Nucleus accumbens (tissue), 56 donors: ENCODE results near the gene GPX2.

Source experiments
- DNase-seq, 56 donors: peaks; one replicate each; lab custom pipeline; 2025; lab: John Stamatoyannopoulos, UW

GPX2 gene

DNA sequence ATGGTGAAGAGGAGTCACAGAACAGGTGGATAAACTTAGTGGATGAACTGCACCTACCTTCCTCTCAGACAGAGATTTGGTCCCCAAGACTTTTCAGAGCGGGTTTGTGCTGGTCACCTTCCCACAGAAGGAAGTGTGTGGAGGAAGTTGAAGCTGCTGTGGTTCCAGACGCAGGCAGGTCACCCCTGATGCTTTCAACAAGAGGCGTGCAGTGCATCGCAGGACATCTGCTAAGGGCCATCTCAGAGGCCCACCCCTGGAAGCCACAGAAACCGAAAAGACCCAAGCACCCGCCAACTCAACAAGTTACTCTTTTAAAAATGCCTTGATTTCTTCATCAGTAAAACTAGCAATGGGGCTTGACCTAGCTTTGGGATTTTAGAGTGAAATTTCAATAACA is 1.0 kb upstream of the GPX2 start:
- no peak for DNase-seq

DNA sequence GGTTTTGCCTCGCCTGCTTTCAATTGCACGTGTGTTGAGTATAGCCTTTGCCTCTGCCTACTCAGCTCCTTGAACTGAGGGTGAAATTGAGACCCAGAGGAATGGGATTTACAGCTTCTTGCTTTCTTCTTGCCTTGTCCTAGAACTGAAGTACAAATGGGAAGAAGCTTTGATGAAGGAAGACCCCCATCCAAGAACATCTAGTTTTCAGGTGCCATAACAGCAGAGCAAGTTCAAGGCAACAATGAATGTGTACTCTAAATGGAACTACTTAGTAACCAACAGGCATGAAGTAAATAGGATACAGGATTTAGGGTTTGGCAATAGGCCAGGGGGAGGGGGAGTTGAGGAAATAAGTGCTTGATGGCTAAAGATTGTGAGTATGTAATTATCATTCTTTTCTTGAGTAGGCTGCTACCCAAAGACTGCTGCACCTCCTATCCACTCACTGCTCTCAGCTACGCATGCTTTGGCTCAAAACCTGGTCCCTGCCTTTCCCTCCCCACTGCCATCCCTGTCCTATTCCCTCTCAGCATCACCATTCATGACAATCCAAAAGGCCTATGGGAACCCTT is 2.1 kb downstream of the GPX2 start:
- DNase-seq, result no peak

DNA sequence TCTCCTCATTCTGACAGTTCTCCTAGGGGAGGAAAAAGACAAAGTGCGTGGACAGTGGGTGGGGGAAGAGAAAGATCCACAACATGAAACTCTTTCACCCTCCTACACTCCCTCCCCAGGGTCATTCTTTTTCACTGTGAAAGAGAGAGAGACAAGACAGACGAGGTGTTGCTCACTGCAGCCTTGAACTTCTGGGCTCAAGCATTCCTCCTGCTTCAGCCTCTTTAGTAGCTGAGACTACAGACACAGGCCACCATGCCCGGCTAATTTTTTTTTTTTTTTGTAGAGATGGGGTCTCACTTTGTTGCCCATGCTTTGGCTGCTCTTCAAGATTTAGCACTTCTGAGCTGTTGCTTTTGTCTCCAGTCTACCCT is 2.7 kb downstream of the GPX2 start:
- no peak for DNase-seq

DNA sequence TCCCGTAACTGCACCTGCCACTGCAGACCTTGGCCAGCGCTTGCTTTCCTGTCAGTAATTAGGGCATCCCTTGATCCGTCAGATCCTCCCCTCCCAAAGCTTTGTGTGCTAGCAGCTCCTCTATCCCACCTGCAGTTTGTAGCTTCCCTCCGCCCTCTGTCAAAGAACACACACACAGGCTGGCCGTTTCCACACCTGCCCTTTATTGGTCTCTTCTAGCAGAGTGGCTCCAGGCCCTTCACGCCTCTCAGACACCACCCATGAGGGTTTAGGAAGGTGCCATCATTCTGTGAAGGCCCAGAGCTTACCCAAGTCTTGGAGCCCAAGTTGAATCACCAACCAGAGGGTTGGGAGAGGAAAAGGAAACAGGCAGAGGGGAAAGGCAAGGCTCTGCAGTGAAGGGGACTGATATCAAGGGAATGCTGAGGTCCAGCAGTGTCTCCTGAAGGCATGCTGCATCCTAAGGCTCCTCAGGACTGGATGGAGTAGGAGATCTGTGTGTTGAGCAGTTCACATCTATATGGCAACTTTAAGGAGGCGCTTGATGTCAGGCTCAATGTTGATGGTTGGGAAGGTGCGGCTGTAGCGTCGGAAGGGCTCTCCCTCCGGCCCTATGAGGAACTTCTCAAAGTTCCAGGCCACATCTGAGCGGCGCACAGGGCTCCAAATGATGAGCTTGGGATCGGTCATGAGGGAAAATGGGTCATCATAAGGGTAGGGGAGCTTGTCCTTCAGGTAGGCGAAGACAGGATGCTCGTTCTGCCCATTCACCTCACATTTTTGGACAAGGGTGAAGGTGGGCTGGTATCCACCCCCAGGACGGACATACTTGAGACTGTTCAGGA is 3.4 kb downstream of the GPX2 start:
- no peak for DNase-seq

DNA sequence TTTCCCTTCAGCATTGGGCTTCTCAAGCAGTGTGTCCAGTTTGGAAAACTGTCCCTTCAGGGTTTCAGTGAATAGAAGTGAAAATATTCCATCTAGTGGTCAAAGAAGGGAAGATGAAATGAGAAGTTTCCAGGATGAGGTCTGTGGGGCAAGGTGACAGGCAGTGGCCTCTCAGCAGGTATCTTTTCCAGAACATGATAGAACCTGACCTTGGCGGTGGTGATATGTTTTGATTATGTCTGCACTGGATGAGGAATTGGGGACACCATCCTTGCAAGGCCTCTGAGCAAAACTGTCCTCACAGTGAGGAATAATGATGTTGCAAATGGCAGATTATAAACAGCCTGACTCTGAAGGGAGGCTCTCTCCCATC is 4.7 kb downstream of the GPX2 start:
- no peak for DNase-seq

DNA sequence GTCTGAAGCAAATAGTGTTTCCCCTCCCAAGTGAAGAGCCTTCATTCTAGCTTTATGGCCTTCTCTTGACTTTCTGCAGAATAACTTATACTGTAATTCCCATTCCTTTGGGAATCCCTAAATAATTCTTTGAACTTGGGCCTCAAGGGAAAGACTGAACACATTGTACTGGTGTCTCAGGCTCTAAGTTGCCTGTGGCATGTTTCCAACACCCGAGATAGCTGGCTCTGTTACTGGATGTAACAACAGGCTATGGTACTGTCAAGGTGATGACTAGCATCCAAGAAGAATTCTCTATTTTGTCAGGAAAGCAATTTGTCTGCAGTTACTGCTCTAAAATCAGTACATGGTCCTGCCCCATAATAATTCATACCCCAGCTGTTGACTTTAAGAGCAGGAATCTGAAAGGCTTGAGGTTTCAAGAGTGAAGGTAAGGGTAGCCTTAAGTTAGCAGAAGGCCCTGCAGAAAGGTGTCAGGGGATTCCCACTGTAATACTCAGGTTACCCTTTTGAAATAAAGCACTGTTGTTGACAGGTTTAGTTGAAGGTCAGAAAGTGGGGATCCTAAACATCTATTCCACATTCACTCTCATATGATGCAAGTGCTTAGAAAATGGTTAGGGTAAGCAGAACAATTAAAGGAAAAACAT is 5.2 kb downstream of the GPX2 start:
- DNase-seq, result no peak

DNA sequence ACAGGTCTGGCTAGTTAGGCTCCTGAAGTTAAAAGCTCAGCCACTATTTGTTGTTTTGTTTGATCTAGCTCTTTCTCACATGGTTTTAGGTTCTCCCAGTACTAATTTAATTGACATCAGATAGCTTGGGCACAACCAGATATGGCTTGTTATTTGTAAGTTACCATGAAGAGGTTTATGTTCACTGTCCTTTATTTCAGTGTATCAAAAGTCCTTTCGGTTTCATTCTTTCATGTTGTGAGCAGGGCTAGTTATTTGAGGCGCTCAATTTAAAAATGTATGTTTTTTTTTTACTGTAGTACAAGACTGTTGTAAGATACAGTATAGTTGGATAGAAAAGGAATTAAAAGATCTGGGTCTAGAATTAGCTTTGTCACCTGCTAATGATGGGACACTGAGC is 7.0 kb downstream of the GPX2 start:
- no peak for DNase-seq

DNA sequence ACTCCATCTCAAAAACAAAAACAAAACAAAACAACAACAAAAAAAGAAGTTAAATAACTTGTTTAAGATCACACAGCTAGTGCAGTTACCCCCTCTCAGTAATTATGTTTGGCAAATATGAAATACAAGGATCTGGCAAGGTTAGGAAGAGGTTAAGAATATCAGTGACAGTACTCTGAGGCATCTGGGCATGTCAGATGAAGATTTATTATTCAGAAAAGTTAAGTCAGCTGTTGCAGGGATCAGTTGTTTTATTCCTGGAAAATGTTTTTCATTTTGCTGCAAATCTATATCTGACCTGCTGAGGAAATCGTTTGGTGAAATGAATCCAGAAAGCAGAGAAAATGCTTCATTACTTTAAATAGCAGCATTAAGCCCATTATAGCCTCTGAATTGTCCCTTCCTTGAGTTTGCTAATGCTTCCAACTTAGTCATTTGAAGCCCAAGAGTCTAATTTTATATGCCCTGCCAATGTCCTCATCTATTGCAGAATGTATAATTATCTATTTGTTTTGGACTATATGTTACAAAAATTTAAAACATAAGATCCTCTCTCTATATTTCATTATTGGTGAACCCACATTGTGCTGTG is 8.1 kb downstream of the GPX2 start:
- DNase-seq, result no peak

DNA sequence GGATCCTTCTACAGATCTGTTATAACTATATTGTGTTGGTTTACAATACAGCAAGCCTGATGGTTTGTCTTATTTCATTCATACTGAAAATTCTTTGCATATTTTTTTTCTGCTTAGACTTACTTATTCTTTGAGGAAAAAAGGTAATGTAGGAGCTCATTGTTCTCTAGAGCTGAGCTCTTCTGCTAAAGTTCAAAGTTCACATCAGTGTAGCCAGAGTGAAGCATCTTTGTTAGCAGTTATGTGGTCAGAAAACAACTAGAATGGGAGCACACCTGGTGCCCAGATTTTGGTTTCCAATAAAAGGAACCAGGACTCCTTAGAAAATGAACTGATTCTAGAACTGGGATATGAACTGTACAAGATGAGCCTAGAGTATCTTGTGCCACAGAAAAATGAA is 10.3 kb downstream of the GPX2 start:
- DNase-seq, result no peak

DNA sequence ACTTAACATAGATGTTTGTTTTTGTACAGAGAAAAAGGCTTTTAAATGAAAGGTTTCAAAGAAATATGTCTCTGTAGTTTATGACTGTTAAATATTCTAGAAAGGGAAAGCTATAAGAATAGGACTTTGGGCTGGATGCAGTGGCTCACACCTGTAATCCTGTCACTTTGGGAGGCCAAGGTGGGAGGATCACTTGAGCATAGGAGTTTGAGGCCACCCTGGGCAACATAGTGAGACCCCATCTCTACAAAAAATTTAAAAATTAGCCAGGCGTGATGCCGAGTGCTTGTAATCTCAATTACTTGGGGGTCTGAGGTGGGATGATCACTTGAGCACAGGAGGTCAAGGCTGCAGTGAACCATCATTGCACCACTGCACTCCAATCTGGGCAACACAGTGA is 11.4 kb downstream of the GPX2 start:
- DNase-seq, result no peak

DNA sequence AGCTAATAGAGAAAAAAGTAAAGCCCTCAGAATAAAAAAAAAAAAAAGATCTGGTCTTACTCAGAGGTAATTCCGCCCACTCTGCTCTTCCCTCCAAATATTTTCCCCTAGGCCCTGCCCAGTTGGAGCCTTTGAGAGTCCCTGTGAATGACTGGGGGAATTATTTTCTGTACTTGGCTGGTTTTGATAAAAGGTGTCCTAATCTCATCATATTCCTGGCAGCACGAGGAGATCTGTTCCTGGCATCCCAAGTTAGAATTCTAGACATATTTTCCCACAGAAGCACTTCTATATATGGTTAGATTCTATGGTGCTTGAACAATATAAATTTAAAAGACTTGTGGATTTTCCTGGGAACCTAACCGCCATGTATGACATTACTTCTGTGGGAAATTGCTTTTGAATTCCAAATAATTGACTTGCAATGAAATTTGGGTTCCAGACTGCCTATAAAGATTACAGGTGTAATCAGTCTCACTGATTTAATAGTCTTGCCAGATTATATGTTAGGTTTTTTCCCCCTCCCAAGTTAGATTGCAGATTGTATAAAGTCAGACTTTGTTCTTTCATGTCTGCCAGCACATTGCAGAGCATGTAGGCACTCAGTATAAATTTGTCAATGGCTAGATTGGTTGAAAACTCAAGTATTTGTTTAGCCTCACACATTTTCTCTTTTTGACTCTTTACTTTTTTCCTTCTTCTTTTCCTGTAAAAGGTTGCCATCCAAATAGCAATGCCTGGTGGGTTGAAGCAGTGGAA is 12.3 kb downstream of the GPX2 start:
- DNase-seq, result no peak

DNA sequence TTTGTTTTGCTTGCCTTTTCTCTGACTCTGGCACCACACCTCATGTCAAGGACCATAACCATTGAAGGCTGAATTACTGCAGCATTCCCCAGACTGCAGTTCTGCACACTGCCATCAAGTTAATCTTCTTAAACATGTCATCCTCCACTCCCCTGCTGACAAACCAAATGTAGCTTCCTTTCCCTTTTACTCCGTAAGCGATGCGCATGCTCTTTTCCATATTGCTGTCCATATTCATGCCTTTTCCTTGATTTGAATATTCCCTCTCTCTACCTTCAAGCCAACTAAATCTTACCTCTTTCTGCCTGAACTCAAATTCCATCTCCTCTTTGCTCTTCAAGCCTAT is 13.6 kb downstream of the GPX2 start:
- DNase-seq, result no peak

DNA sequence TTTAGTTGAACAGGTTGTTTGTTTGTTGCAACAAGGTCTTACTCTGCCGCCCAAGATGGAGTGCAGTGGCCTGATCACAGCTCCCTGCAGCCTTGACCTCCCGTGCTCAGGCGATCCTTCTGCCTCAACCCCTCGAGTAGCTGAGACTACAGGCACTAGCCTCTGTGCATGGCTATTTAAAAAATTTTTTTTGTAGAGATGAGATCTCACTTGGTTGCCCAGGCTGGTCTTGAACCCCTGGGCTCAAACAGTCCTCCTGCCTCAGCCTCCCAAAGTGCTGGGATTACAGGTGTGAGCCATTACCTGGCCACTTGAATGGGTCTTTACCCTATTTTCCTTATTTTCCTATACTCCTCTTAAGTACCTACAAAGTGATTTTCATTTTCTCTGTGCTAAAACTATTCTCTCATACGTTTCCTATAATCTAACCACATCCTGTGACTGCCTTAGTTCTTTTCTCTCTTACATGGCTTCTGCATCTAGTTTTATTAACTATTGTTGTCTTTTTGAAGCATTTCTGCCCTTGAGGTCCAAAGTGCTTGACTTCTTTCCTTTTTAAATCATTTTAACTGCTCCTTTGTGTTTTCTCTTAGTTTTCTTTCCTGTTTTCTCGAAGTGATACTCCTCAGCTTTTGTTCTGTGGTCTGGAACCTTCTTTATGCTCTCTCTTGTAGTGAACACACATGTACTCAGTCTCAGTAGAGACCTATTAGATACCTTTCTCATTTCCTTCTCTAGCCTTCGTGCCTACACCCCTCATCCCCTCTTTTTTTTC is 14.1 kb downstream of the GPX2 start:
- DNase-seq, result no peak

DNA sequence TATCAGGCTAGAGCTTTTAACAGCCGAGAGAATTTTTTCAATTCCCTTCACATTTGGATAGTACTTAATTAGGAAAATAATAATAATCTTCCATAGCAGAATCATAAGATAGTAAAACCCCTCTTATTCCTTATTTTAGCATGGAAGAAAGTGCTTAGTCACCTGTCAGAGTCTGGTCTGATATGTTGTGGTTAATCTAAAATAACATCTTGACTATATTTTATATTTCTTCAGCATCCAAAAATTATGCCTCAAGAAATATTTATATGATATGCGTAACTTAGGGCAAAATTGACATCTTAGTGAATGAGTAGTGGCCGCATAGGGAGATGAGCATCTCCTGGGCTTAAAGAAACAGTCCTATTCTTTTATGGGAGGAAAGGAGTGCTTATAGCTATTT is 15.5 kb downstream of the GPX2 start:
- no peak for DNase-seq

DNA sequence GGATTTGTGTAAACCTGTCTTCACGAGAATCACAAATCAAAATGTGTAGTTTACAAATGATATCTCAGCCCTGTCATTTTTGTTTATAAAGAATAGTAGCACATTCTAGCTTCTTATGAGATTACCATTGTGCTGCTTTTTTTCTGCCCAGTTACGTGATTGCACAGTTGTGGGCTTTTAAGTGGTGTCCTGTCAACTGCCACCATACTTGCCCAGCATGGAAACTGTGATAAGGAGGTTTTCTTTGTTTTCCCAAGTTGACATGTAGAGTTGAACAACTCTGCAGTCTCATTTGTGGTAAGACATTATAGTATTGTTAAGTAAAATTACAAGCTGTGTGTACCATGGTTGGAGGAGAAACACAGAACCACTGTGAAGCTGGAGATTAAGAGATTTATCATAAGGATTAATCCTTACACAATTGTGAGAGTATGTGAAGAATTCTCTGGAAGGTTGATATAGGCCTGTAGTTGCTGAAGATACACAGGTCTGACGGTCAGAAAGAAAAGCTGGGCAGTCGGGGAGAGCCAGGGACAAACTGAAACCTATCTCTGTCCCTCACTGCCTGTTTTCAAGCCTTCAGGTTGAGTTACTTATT is 16.0 kb downstream of the GPX2 start:
- DNase-seq, result no peak

DNA sequence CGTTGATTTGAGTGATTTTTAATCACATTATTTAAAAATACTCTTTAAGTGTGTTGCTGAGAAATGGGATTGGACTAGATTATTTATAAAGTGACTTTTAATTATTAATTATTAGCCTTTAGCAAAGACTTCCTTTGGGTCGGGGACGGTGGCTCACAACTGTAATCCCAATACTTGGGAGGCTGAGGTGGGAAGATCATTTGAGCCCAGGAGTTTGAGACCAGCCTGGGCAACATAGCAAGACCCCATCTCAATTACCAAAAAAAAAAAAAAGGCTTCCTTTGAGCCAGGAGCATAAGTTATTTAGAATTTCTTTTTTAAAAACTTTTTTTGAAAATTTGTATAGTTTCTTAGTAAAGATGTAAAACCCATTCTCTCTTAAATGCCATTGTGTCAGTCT is 19.5 kb downstream of the GPX2 start:
- DNase-seq, result no peak

DNA sequence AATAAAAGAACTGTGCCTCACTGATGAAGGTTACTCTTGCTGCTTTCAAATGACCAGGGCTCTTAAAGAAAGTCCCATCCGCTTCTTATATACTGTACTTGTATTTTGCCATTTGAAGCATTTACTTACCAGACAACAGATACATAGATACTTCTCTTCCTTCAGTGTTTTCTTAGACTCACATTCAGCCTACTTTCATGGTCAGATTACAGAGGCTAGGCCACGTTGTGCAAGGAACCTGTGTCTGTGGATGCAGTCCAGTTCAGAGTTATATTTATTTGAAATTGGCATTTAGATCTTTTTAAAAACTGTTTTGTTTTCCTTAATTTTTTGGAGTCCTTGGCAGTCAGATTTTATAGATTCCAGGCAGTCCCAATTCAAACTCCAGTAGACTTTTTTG is 22.1 kb downstream of the GPX2 start:
- no peak for DNase-seq

DNA sequence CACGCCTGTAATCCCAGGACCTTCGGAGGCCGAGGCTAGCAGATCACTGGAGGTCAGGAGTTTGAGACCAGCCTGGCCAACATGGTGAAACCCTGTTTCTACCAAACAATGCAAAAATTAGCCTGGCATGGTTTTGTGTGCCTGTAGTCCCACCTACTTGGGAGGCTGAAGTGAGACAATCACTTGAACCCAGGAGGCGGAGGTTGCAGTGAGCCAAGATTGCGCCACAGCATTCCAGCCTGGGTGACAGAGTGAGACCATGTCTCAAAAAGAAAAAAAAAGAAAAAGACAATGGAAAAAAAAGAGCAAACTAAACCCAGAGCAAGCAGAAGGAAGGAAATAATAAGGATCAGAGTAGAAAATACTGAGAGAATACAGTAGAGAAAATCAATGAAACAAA is 22.9 kb downstream of the GPX2 start:
- no peak for DNase-seq

DNA sequence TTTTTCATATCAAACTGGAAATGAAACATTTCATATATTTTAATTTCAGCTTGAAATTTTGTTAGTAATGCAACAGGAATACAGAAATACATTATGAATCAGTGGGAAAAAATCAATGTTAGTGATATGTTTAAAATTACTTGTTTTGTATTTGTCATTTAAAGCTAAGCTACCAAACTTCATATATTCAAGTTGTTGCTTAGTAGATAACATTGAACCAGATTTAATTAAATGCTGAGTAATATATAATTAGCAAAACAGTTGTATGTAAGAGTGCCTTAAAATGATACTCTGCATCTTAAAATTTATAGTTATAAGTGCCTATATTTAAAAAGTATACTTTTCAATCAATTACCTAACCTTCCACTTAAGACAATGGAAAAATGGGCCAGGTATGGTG is 23.3 kb downstream of the GPX2 start:
- no peak for DNase-seq

DNA sequence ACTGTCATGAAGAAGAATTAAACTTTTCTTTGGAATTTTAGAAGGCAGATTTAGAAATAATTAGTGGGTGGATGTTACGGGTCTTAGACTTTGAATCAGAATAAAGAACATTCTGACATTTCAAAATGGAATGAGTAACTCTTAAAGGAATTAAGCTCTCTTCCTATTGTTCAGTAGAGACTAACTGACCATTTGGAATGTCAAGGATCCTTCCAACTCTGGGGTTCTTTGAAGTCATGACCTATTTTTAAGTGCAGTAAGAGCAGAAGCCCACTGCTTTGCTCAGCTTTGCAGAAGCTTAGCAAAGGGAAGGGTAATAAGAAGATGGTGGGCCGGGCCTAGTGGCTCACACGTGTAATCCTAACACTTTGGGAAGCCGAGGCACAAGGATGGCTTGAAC is 24.3 kb downstream of the GPX2 start:
- DNase-seq, result no peak
